ENCODE data around the gene NAA40.

NAA40 gene

GRCh38 chr11:63986932-63987513 lies 48.2 kb downstream of the NAA40 start:
- DNase-seq (ENCODE audit: low spot score) = no peak

GRCh38 chr11:63991558-63991957 lies 52.8 kb downstream of the NAA40 start:
- DNase-seq (ENCODE audit: low spot score) = no peak

DNA sequence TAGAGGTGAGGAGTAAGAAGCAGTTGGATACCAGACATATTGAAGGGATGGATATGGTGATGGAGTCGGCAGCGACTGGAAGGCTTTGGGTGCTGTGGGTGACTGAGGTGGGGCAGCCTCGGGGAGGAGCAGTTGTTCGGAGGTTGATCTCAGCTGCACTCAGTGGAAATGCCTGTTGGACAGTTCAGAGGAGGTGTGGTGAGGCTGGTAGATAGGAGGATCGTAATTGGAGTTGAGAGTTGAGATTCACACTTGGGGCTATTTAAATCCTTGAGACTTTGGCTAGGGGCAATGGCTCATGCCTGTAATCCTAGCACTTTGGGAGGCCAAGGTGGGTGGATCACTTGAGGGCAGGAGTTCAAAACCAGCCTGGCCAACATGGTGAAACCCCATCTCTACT lies 54.3 kb downstream of the NAA40 start:
- DNase-seq (ENCODE audit: low spot score) = no peak

GRCh38 chr11:63993993-63994392 lies 55.2 kb downstream of the NAA40 start:
- no peak for DNase-seq (ENCODE audit: low spot score)

DNA sequence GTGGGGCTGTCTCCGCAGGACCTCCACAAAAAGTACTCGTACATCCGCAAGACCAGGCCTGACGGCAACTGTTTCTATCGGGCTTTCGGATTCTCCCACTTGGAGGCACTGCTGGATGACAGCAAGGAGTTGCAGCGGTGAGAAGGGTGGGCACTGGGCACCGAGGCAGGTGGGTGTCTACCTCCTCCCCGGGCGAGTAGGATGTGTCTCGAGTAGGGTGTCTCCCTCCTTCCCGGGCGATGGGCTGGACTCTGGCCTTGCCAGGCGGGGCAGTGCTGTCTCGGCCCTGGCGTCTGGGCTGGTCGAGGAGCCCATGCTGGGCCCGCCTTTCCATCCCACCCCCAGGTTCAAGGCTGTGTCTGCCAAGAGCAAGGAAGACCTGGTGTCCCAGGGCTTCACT lies 57.7 kb downstream of the NAA40 start:
- DNase-seq (ENCODE audit: low spot score) = no peak

- no peak for DNase-seq (ENCODE audit: low spot score)
These were observed 58.4 kb downstream of the NAA40 start for GRCh38 chr11:63997104-63997700.

GRCh38 chr11:63997801-63998337 lies 59.1 kb downstream of the NAA40 start:
- DNase-seq (ENCODE audit: low spot score) = no peak

- no peak for DNase-seq (ENCODE audit: low spot score)
These were observed 60.0 kb downstream of the NAA40 start for GRCh38 chr11:63998558-63999348.

DNA sequence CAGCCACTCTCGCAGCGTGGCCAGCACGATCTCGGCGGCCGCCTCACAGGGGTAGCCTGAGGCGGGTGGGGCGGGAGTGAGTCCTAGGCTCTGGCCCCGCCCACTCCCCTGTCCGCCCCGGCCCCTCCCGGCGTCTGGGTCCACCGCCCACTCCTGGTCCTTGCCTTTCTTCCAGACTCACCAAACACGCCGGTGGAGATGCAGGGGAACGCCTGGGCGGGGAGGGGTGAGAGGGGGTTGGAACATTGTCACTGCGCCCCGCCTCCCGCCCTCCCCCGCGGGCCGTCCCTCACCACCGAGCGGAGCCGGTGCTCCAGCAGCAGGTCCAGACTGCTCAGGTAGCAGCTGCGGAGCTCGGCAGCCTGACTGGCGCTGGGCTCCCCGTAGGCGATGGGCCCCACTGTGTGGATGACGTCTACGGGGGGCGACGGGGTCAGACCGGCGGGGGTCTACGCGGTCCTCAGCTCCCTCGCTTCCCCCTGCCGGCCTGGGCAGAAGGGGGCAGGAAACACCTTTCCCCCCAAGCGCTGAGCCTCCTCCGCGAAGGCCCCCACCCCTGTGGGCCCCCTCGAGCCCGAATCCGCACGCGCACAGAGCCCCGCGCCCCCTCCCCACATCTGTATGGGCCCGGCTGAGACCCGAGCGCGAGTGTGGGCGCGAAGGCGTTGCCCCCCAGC lies 60.7 kb downstream of the NAA40 start:
- DNase-seq (ENCODE audit: low spot score) = no peak

GRCh38 chr11:64000026-64000739 lies 61.4 kb downstream of the NAA40 start:
- DNase-seq (ENCODE audit: low spot score) = peak; percentile 71

DNA sequence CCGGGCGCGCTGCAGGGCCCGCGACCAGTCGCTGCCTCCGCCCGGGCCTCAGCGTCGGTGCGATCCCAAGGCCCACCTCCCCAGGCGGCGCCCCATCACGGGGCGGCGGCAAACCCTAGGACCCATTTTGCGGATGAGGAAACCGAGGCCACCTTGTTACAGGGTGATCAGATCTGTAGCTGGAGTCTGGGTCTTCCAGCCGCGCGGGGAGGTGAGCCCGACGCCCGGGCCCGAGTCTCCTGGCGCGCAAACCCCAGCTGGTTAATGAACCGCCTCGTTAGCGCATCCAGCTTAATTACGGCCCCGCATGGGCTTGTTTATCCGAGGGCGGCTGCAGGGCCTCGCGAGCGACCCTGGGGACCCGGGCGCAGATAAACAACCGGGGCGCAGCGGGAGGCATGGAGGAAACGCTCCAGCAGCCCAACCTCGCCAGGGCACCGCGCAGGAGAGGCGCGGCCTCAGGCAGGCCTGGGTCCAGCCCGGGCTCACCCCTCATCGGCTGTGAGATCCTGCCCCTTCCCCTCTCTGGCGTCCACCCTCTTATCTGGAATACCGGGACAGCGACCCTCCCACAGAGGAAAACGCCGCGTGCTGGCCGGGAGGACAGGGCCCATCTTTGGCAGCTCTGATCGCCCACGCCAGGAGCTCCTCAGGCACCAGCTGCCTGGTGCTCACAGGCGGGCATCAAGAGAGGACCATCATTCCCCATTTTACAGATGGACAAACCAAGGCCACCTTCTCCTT lies 62.1 kb downstream of the NAA40 start:
- no peak for DNase-seq (ENCODE audit: low spot score)

GRCh38 chr11:64001484-64002420 lies 63.0 kb downstream of the NAA40 start:
- no peak for DNase-seq (ENCODE audit: low spot score)

DNA sequence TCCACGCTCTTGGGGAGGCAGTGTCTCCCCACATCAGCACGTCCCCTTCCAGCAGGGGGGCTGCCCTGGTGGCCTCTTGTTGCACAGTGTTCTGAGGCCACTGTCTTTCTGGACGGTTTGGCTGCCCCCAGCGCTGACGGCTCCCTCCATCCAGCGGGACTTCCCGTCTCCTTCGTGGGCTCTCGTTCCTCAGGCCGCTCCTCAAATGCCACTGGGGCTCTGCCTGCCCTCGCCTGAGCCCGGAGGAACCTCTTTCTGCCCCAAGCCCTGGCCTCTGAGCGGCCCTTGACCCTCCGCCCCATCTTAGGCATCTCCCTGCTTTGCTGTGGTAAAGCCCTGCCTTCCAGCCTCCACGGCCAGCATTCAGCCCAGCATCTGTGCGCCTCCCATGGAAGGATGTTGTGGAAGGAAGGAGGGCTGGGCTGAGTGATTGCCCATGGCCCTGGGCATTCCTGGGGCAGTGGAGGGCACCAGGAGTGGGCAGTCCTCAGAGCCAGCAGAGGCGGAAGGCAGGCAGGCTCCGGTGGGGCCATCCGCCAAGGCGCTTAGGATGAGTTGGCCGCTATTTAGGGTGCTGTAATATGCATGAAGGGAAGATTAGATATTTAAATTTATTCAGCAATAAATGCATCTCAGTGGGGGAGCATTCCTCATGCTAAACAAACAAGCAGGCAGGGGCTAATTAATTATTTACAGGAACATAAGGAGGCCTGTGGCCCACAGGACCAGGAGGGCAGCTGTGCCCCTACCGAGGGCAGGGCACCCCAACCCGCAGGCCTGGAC lies 65.2 kb downstream of the NAA40 start:
- DNase-seq (ENCODE audit: low spot score) = no peak

DNA sequence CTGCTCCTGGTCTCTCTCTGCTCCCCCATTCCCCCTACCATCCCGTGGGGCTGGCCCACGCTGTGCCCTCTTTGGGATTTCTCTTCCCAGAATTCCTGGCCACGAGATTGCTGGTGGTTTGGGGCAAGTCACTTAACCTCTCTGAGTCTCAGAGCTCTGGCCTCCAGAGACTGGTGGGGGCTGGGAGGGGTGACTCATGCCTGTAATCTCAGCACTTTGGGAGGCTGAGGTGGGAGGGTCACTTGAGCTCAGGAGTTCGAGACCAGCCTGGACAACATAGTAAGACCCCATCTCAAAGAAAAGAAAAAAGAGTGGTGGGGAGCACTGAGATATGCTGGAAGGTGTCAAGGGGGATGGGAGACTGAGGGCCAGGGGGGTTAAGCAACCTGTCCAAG lies 65.8 kb downstream of the NAA40 start:
- DNase-seq (ENCODE audit: low spot score) = no peak

DNA sequence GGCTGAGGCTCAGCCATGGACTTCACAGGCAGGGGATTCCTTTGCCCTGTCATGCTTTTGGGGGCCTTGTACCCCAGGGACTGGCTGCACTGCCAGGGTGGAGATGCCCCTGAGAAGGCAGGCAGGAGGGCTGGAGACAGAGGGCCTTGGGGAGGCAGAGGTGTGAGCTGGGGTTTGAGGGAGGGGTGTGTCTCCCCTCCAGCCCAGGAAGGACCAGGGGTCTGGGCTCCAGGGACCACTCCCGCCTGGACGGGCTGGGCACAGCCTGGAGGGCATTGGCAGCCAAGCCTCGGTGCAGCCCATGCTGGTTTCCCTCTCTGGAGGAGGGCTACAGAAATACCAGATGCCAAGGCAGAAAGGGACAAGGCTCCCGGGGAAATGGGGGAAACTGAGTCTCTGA lies 66.9 kb downstream of the NAA40 start:
- DNase-seq (ENCODE audit: low spot score) = no peak

- DNase-seq (ENCODE audit: low spot score) = no peak
These were observed 67.6 kb downstream of the NAA40 start for GRCh38 chr11:64006398-64006797.
